Colonic mucosa (tissue), 4 donors: Measurements from ENCODE around the gene TULP4. TPM values are rescaled to one million over a fixed set of nuclear protein-coding genes. Genes with fewer than 3 reads are reported as not detected.
A peak's percentile ranks its signal among the peaks of the same experiment; 100 is the strongest.

Experiments used
- DNase-seq: peaks from one replicate; pipeline ENCODE4 v3.0.0-alpha.2; 2020
- H3K27ac ChIP-seq: fragments of 200-600 bp; one replicate; pipeline ENCODE4 v1.8.0; 2021
- H3K27me3 ChIP-seq: fragments of 200-600 bp; one replicate; pipeline ENCODE4 v1.8.0; 2021
- H3K36me3 ChIP-seq: fragments of 200-600 bp; one replicate; pipeline ENCODE4 v1.8.0; 2021
- H3K4me1 ChIP-seq: fragments of 200-600 bp; one replicate; pipeline ENCODE4 v1.8.0; 2021; ENCODE audit warnings: mild to moderate bottlenecking
- H3K4me3 ChIP-seq: fragments of 200-600 bp; one replicate; pipeline ENCODE4 v1.8.0; 2021
- H3K9ac ChIP-seq, 2 donors: one replicate each; pipeline ENCODE4 v1.7.0; 2013; ENCODE audit warnings: control low read depth in 2 of 2, low read depth in 2 of 2, low read length in 2 of 2
- H3K9me3 ChIP-seq: fragments of 200-600 bp; one replicate; pipeline ENCODE4 v1.8.0; 2021
- intact Hi-C: fragments of 100-400 bp; cut with DNase I; formaldehyde crosslinking; loops from one replicate; pipeline ENCODE4 v1.14.1; 2022
- total RNA-seq, 2 donors: library from RNA; stranded (reverse); fragmentation: NEBNext Ultra II Directional in 1 of 2; extraction: Animal tissue kit (Norgen Biotek cat#: 25700) in 1 of 2; gene quantifications; one replicate each; pipeline ENCODE4 v1.2.1, GENCODE V29; 2021
- TF ChIP-seq, protein P1 (sequence below): fragments of 200-600 bp; IDR thresholded peaks from one replicate; pipeline ENCODE4 v1.8.0; 2022; ENCODE audit warnings: antibody characterized with exemption, mild to moderate bottlenecking
- donor health status: healthy.
- donor health status: DM: no; HTN: no; CAD: no.
- donor health status: DM: no; HTN: no; CAD: no.

The TULP4 gene
- total RNA-seq, 2 donors from 2014 or later, result 63.1 to 68.0 TPM

DNA sequence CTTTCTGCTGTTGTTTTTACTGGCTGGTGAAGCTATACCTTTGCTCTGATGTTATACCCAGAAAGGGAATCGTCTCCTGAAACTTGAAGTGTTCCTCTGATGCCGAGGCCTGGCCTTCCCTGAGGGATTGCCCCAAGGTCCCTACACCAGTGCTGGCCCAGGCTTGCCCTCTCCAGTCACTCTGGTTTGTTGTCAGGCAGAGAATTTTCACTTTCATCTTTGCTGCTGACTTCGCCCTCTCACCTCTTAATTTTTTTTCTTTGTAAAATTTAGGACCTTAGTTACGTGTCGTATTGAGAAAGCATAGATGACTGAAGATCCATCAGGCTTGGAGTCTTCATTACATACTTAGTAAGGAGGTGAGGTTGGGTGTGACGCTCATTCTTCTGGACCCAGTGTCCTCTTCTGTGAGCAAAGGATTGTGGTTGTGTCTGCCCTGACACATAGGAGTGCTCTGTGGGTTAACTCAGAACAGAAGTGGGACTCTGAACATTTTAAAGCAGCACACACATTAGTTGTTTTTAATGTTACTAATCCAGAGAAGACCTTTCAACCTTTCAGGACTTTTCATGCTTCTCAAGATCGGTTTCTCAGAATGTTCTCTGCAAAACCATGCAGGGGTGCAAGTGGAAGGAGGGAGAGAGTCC, 45.4 kb downstream of the TULP4 start:
- H3K27ac ChIP-seq, result no peak overlapping the region
- H3K9me3 ChIP-seq, result no peaks in the 10 kb centered on the region
- no peak for DNase-seq
- no peaks in the 10 kb centered on the region for H3K27me3 ChIP-seq
- no peaks in the 10 kb centered on the region for H3K36me3 ChIP-seq
- no peak overlapping the region for H3K4me3 ChIP-seq
- TF ChIP-seq, protein P1, sequence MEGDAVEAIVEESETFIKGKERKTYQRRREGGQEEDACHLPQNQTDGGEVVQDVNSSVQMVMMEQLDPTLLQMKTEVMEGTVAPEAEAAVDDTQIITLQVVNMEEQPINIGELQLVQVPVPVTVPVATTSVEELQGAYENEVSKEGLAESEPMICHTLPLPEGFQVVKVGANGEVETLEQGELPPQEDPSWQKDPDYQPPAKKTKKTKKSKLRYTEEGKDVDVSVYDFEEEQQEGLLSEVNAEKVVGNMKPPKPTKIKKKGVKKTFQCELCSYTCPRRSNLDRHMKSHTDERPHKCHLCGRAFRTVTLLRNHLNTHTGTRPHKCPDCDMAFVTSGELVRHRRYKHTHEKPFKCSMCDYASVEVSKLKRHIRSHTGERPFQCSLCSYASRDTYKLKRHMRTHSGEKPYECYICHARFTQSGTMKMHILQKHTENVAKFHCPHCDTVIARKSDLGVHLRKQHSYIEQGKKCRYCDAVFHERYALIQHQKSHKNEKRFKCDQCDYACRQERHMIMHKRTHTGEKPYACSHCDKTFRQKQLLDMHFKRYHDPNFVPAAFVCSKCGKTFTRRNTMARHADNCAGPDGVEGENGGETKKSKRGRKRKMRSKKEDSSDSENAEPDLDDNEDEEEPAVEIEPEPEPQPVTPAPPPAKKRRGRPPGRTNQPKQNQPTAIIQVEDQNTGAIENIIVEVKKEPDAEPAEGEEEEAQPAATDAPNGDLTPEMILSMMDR, result no peak
- intact Hi-C loops, result no loop called here
- H3K9ac ChIP-seq, result no peak overlapping the region
- H3K4me1 ChIP-seq, result no peaks in the 10 kb centered on the region

DNA sequence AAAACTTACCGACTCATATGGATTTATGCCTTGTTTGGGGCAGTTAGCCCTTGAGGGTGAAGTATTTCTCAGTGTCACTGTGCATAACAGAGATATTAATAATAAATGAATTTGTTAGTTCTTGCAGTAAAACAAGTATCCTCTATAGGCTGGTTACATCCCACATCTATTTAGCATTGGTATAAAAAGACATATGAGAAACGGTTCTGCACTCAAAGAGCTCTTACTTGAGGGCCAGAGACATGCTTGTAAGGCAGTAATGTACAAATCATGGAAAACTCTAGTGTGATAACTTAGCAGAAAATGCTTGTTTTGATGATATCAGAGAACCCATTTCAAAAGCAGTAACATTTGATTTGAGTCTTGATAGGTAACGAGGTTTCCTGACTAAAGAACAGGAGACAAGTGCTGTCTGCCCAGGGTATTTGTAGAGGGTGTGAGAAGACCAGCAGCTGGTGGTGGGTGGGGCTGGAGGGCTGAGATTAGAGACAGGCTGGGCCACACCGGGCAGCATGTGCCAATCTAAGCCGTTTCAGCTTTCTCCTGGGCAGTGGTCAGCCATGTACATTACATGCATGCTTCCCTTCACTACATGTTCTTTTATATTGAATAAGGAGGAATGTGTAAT, 46.3 kb downstream of the TULP4 start:
- no peaks in the 10 kb centered on the region for H3K36me3 ChIP-seq
- intact Hi-C loops, result no loop called here
- H3K27ac ChIP-seq, result no peak overlapping the region
- H3K27me3 ChIP-seq, result no peaks in the 10 kb centered on the region
- no peak overlapping the region for H3K4me3 ChIP-seq
- DNase-seq, result peak; percentile 56
- H3K9me3 ChIP-seq, result no peaks in the 10 kb centered on the region
- TF ChIP-seq, protein P1, result no peak
- no peaks in the 10 kb centered on the region for H3K4me1 ChIP-seq
- H3K9ac ChIP-seq, result no peak overlapping the region

DNA sequence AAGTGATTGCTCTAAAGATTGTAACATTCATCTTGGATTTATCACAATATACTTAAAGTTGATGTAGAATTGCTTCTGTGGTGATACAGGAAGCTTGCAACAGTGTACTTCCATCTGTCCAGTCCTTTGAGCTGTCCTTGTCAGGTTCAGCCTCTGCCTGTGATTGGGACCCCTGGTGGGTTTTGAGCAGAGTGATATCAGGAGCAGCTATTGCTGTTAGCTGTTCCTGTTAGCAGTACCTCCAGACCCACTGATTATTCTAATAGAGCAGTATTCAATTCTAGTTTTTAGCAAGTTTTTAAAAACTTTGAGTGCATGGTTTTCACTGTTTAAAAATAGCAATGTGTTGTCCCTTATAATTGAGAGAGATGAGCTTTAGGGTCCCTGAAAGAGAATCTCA, 48.8 kb downstream of the TULP4 start:
- Histone ChIP-seq H3K9ac (no peak overlapping the region), H3K9me3 (no peaks in the 10 kb centered on the region), H3K4me1 (no peaks in the 10 kb centered on the region), H3K27ac (no peak overlapping the region), H3K4me3 (no peak overlapping the region), H3K36me3 (no peaks in the 10 kb centered on the region), H3K27me3 (no peaks in the 10 kb centered on the region)
- DNase-seq, result no peak
- intact Hi-C loops, result no loop called here
- TF ChIP-seq, protein P1, result no peak

DNA sequence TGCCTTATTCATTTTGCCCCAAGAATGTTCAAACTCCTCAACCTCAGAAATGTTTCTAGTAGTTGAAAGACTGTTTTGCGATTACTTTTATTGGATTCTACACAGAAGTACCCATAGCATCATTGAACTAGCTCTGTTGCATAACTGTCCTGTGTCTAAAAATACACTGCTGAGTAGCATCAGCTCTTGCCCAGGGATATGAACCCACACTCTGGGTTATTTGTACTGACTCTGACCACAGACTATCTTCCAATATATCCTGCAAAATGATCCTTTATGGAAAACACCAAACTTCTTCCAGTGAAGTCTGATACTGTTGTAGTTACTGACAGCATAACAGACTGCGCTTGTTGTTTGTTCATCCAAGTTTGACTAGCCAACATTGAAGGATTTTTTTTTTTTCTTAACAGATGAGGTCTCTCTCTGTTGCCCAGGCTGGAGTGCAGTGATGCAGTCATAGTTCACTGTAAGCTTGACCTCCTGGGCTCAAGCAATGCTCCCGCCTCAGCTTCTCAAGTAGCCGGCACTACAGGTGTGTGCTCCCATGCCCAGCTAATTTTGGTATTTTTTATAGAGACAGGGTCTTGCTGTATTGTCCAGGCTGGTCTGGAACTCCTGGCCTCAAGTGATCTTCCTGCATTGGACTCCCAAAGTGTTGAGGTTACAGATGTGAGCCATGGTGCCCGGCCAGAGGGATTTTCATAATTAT, 49.9 kb downstream of the TULP4 start:
- H3K4me3 ChIP-seq, result no peak overlapping the region
- DNase-seq, result no peak
- intact Hi-C loops, result no loop called here
- TF ChIP-seq, protein P1, result no peak
- H3K27ac ChIP-seq, result no peak overlapping the region
- H3K36me3 ChIP-seq, result no peaks in the 10 kb centered on the region
- H3K27me3 ChIP-seq, result no peaks in the 10 kb centered on the region
- H3K9ac ChIP-seq, result no peak overlapping the region
- H3K9me3 ChIP-seq, result no peaks in the 10 kb centered on the region
- no peaks in the 10 kb centered on the region for H3K4me1 ChIP-seq

DNA sequence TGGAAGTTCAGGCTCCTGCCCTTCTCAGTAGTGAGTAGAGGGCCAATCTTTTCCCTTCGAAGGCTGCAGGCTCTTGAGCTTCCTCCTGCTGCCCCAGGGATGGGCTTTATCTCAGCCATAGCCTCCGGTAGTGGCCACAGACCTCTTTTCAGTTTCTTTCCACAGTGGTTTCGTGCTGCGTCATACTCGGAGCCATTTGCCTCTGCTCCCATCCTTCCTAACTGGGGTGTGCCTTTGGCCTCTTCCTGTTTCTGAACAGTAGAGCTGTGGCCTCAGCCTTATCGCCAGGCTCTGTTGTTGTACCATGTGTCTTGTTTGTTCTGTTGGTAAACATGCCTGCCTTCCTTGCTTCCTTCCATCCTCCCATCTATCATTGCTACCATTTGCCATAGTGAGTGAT, 54.1 kb downstream of the TULP4 start:
- Histone ChIP-seq H3K27ac (no peak overlapping the region), H3K4me3 (no peak overlapping the region), H3K4me1 (no peaks in the 10 kb centered on the region), H3K9me3 (no peaks in the 10 kb centered on the region), H3K27me3 (no peaks in the 10 kb centered on the region), H3K9ac (no peak overlapping the region), H3K36me3 (no peaks in the 10 kb centered on the region)
- intact Hi-C loops, result no loop called here
- TF ChIP-seq, protein P1, result no peak
- no peak for DNase-seq
